GM18511 (cell line): ENCODE data around the gene OR1K1.
"Not testable (repeated sequence)": the region's sequence is repeated elsewhere in the genome, so short reads cannot be mapped to it uniquely, and the experiment has no call there.

Experiments
- ATAC-seq: cut with Tn5 transposase; IDR thresholded peaks from one replicate; pipeline ENCODE4 v1.9.1; 2021; ENCODE audit warnings: mild to moderate bottlenecking, moderate library complexity; ENCODE audit not compliant: unreplicated experiment

The OR1K1 gene

GRCh38 chr9:122812736-122813135, 12.8 kb downstream of the OR1K1 start:
- ATAC-seq = no peak

- no peak for ATAC-seq
Observed at GRCh38 chr9:122814545-122814944, 14.6 kb downstream of the OR1K1 start.

GRCh38 chr9:122815544-122815943, 15.6 kb downstream of the OR1K1 start:
- no peak for ATAC-seq

- ATAC-seq = no peak
Observed at GRCh38 chr9:122816163-122816867, 16.4 kb downstream of the OR1K1 start.

- no peak for ATAC-seq
Observed at GRCh38 chr9:122819326-122819725, 19.4 kb downstream of the OR1K1 start.

- no peak for ATAC-seq
Observed at GRCh38 chr9:122819791-122820489, 20.0 kb downstream of the OR1K1 start.

GRCh38 chr9:122820490-122820845, 20.5 kb downstream of the OR1K1 start:
- no peak for ATAC-seq

GRCh38 chr9:122821278-122821943, 21.5 kb downstream of the OR1K1 start:
- ATAC-seq = no peak

- no peak for ATAC-seq
Observed at GRCh38 chr9:122822056-122822455, 22.1 kb downstream of the OR1K1 start.

GRCh38 chr9:122822938-122823337, 23.0 kb downstream of the OR1K1 start:
- no peak for ATAC-seq

GRCh38 chr9:122827761-122828093, 27.8 kb downstream of the OR1K1 start:
- peak; percentile 9 for ATAC-seq

GRCh38 chr9:122828965-122829284, 29.0 kb downstream of the OR1K1 start:
- ATAC-seq = not testable (repeated sequence)

- ATAC-seq = no peak
Observed at GRCh38 chr9:122832194-122832593, 32.3 kb downstream of the OR1K1 start.

GRCh38 chr9:122835313-122835731, 35.4 kb downstream of the OR1K1 start:
- no peak for ATAC-seq

GRCh38 chr9:122837266-122837850, 37.4 kb downstream of the OR1K1 start:
- no peak for ATAC-seq

GRCh38 chr9:122838441-122838840, 38.5 kb downstream of the OR1K1 start:
- ATAC-seq = not testable (repeated sequence)

GRCh38 chr9:122841501-122841900, 41.6 kb downstream of the OR1K1 start:
- ATAC-seq = no peak

GRCh38 chr9:122844137-122844536, 44.2 kb downstream of the OR1K1 start:
- no peak for ATAC-seq

GRCh38 chr9:122845116-122845515, 45.2 kb downstream of the OR1K1 start:
- no peak for ATAC-seq

GRCh38 chr9:122846371-122846940, 46.5 kb downstream of the OR1K1 start:
- no peak for ATAC-seq

GRCh38 chr9:122848256-122848943, 48.5 kb downstream of the OR1K1 start:
- no peak for ATAC-seq
